ENCODE measurements around the gene BOD1L1.

The BOD1L1 gene

GRCh38 chr4:13539047-13539618 is 88.4 kb downstream of the BOD1L1 start:
- DNase-seq (ENCODE audit: low spot score): peak; percentile 30

DNA sequence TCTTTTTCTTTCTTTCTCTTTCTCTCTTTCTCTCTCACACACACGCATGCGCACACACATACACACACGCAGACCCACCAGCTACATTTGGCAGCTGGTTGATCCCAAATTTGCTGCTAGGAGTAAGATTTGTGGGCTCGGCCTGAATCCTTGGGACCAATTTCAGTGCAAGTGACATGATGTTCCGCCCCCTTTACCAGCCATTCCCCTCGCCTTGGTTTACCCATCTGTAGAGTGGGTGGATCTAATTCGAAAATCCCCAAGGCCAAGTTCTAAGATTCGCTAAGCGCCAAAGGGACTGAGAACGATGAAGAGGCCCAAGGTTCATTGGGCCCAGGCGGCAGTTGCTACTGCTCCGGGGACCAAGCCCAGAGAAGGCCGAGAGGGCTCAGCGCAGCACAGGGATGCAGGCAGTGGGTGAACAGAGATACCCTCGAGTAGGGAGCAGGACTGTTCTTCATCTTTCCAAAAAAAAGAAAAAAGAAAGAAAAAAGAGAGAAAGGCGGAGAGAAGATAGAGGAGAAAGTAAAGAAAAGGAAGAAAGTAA is 89.0 kb downstream of the BOD1L1 start:
- DNase-seq (ENCODE audit: low spot score): no peak

DNA sequence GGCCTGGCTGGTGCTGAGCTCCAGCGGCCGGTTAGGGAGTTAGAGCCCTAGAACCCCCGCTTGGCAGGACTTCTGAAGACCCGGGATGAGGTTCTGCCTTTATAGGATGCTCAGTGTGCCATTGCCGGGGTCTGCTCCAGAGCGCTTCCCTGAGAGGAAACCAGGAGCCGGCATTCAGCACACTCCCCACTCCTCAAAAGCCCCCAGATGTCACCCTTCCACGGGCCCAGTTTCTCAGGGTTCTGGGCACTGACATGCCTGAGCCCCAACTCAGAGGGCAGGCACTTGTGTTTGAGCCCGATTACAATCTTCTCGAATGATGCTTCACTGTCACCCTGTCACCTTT is 89.7 kb downstream of the BOD1L1 start:
- DNase-seq (ENCODE audit: low spot score): no peak

DNA sequence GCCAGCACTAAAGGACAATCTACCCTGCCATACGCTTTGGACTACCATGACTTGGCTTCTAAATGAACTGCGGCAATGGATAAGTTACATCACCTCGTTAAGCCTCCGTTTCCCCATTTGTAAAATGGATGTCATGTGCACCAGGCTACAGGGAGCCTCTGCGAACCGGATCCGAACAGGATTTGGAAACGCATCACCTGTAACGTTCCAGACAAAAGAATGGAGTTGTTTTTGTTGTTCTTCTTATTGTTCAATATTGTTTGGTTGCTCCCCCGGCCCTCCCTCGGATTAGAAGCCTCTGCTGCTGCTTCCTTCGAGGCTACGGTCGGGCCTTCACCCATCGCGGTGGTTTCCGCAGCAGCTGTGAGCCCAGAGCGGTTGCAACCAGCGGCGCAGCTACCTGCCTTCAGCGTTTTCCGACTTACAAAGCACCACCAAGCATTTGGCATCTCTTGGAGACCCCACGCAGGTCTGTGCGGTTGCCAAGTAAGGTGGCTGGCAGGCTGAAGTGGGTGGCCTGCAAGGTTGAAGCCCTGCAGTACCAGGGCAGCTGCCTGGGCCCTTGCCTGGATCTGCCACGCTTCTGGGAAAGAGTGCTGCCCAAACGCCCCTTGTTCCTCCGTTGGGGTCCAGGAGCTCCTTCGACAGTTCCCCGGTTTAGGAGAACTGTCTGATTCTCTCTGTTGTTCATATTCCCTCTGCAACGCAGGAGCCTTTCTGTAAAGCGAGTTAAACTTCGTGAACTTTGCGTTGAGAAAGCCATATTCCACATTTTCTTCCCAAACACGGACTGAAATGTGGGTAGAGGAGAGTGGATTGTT is 90.3 kb downstream of the BOD1L1 start:
- no peak for DNase-seq (ENCODE audit: low spot score)

GRCh38 chr4:13536607-13537006 is 90.9 kb downstream of the BOD1L1 start:
- DNase-seq (ENCODE audit: low spot score): no peak

GRCh38 chr4:13535708-13536361 is 91.7 kb downstream of the BOD1L1 start:
- peak; percentile 16 for DNase-seq (ENCODE audit: low spot score)

GRCh38 chr4:13535118-13535517 is 92.4 kb downstream of the BOD1L1 start:
- peak; percentile 9 for DNase-seq (ENCODE audit: low spot score)

DNA sequence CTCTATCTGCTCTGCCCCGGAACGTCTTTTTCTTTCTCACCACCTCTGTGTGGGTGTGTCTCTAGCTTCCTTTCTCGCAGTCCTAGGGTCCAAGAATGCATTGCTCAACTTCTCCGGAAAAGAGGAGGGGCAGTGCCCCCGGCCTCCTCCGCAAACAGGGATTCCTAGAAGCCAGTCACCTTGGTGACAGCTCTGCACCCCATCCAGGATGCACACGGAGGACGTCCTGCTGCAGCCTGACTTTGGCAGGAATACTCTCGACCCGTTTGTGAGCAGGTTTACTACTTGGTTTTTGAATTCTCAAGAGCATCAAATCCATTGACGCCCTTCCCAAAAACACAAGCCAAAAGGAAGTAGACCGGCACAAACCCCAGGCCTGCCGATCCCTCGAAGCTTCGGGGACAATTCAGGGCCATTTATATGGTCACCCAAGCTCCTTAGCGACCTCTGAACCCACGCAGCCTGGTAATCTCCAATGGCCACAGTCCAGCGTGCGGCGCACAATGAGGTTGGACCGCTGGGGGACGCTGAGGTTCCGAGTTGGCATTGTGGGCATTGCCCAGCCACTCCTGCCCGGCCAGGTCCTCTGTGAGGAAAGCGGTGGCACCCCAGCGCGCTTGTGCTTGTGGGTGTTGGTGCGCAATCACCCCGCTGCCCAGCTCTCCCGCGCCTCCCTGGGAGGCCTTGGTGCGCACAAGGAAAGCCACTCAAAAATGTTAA is 93.0 kb downstream of the BOD1L1 start:
- no peak for DNase-seq (ENCODE audit: low spot score)

DNA sequence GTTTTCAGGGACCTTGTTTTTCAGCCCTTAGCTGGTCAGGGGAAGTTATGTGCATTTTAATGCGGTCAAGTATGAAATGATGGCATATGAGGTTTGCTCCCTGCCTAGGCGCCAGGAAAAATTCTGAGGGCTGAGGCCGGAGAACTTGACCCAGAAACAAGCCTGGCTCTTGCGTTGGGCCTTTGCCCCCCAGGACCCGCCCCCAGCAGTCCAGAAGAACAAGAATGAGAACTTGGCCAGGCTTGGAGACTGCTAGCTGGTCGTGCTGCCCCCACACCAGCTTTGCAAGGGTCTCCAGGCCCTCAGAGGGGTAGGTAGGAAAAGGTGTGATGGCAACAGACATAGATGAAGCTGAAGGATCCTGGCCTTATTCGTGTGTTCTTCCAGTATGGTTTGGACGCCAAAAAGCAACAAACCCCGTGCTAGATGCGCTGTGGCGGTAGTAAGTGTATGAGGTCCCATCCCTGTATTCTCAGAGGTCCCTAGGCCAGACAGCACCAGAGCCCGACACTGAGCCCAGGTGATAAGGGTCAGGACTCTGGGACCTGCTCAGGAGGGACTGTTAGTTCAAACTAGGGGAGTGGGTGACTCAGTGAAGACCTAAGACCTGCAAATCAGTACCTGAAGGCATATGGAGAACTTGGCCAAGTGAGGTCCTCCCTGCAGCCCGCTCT is 93.7 kb downstream of the BOD1L1 start:
- DNase-seq (ENCODE audit: low spot score): peak; percentile 5

GRCh38 chr4:13531625-13531998 is 95.9 kb downstream of the BOD1L1 start:
- no peak for DNase-seq (ENCODE audit: low spot score)

DNA sequence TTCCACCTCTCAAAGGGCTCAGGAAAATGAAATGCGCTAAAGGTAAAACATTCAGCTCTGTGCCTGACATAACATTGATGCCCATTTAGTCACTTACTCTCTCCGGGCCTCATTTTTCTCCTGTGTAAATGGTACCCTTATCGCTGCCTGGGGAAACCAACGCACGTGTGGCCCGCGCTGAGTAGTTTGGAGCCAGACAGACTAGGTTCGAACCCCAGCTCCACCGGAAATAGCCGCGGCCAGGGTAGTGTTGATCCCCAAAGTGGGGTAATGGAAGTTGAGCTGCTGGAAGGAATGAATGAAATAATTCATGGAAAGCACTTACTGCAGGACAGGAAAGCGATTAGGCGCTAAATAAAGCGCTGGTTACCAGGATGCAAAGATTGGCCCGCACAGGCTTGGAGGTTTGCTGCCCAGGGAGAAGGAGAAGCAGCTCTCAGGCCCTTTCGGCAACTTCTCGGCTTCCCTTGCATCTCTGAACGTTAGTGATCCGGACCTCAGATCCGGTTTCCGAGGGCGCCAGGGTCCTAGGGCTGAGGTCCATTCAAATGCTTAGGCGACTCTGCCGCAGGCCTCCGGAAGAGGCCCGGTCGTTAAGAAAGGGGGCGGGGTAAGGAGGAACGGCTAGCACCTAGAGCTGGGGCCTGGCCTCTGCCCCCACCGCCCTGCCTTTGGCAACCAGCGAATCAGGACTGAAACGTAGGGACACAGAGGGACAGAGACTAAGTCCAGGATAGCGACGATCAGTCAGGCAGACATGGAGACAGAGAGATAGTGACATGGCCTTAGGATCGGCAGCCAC is 96.5 kb downstream of the BOD1L1 start:
- DNase-seq (ENCODE audit: low spot score): peak; percentile 6

GRCh38 chr4:13529128-13529919 is 98.2 kb downstream of the BOD1L1 start:
- DNase-seq (ENCODE audit: low spot score): peak; percentile 11

- DNase-seq (ENCODE audit: low spot score): peak; percentile 6
Observed at GRCh38 chr4:13528821-13529127, 98.8 kb downstream of the BOD1L1 start.

GRCh38 chr4:13527981-13528820 is 99.3 kb downstream of the BOD1L1 start:
- peak; percentile 7 for DNase-seq (ENCODE audit: low spot score)

DNA sequence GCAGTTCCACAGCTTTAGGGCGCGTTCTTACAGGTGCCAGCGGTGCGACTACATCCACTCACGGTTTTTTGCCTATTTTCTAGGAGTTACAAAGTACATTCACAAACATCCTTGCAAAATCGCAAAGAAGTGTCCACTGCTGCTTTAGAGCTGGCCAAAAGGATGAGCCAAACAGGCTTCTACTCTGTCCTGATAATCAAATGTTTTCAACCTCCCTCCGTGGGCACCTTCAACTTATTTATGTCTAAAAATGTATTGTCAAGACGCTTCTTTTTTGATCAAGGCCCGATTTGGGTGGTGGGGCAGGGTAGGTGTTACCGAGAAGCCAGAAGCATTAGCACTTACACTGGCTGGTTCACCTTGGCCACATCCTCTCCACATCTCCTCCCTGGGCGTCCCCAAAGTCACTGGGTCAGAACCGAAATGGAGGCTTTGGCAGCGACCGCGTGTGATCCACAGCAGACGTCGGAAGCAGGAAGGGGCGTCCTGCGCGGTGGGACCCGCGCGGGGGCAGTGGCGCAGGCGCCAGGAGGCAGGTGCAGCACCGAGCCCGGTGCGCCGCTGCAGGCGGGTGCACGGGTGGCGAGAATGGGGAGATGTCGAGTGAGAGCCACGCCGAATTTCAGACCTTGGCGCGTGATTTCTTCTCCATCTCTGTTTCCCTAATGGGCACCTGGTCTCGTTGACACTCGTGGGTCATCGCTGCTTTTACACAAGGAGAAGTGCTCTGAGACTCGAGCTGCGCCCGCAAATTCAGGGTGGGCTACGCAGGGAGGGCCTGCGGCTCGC is 100.1 kb downstream of the BOD1L1 start:
- no peak for DNase-seq (ENCODE audit: low spot score)

DNA sequence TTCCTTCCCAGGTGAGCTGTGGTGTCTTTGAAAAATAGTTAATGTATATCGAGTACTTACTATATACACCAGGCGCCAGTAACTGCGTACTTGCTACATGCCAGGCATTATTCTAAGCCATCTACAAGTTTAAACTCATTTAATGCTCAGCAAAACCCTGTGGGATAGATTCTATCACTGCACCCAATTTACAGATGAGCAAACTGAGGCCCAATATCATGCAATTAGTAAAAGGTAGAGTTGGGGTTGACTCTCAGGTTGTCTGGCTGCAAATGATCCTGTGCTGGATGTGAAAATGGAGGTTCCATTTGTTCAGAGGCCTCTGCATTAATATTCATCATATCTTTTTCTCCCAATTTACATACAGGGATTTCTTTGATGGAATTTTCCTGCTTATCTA is 100.9 kb downstream of the BOD1L1 start:
- no peak for DNase-seq (ENCODE audit: low spot score)

GRCh38 chr4:13525606-13526281 is 101.8 kb downstream of the BOD1L1 start:
- DNase-seq (ENCODE audit: low spot score): peak; percentile 5

Data from GM03348 (cell line).